HCT116 (cell line): ENCODE measurements around the gene FXYD4.

ENCODE experiments used
- ATF3 ChIP-seq: IDR thresholded peaks from 2 replicates; pipeline ENCODE4 v1.6.1; 2012
- CEBPB ChIP-seq: IDR thresholded peaks from 2 replicates; pipeline ENCODE4 v1.6.1; 2012; ENCODE audit warnings: low read depth
- CTCF ChIP-seq, 3 experiments: fragments of 200-600 bp in 1 of 3; sonication (generic) in 1 of 3; IDR thresholded peaks in 2 of 3; conservative IDR thresholded peaks in 1 of 3; 2 replicates each; pipeline ENCODE4 v1.5.1; 2012 to 2017; ENCODE audit warnings: low read depth in 2 of 3, low read length in 2 of 3, antibody characterized with exemption in 1 of 3, borderline replicate concordance in 1 of 3, control low read depth in 1 of 3, mild to moderate bottlenecking in 1 of 3, mixed read lengths in 1 of 3, mixed run types in 1 of 3, moderate library complexity in 1 of 3; ENCODE audit not compliant: insufficient read depth in 1 of 3
- EZH2 ChIP-seq: fragments of 200-600 bp; sonication (generic); IDR thresholded peaks from 2 replicates; pipeline ENCODE4 v1.6.1; 2017; ENCODE audit warnings: antibody characterized with exemption, mixed run types
- EZH2phosphoT487 ChIP-seq: fragments of 200-600 bp; IDR thresholded peaks from 2 replicates; pipeline ENCODE4 v1.6.1; 2018; ENCODE audit warnings: antibody characterized with exemption, borderline replicate concordance
- JUND ChIP-seq: IDR thresholded peaks from 2 replicates; pipeline ENCODE4 v1.6.1; 2012
- POLR2A ChIP-seq: IDR thresholded peaks from 2 replicates; pipeline ENCODE4 v1.7.0; 2011; ENCODE audit warnings: borderline replicate concordance; ENCODE audit not compliant: insufficient read depth, insufficient read length; ENCODE audit errors: extremely low read depth
- POLR2AphosphoS5 ChIP-seq: IDR thresholded peaks from 2 replicates; pipeline ENCODE4 v1.6.1; 2011; ENCODE audit warnings: mild to moderate bottlenecking, low read depth, low read length, moderate library complexity
- RAD21 ChIP-seq: IDR thresholded peaks from 2 replicates; pipeline ENCODE4 v1.6.1; 2012; ENCODE audit warnings: low read depth, mild to moderate bottlenecking
- SRF ChIP-seq: IDR thresholded peaks from 2 replicates; pipeline ENCODE4 v1.6.1; 2012; ENCODE audit warnings: low read depth
- TCF7L2 ChIP-seq: IDR thresholded peaks from 2 replicates; pipeline ENCODE4 v1.7.0; 2011; ENCODE audit warnings: borderline replicate concordance, inconsistent platforms; ENCODE audit not compliant: insufficient read depth, insufficient read length; ENCODE audit errors: extremely low read depth
- TF ChIP-seq, protein P1 (sequence below): IDR thresholded peaks from 2 replicates; pipeline ENCODE4 v1.6.1; 2012
- TF ChIP-seq, protein P2 (sequence below): IDR thresholded peaks from 2 replicates; pipeline ENCODE4 v1.6.1; 2012; ENCODE audit warnings: low read depth

DNA sequence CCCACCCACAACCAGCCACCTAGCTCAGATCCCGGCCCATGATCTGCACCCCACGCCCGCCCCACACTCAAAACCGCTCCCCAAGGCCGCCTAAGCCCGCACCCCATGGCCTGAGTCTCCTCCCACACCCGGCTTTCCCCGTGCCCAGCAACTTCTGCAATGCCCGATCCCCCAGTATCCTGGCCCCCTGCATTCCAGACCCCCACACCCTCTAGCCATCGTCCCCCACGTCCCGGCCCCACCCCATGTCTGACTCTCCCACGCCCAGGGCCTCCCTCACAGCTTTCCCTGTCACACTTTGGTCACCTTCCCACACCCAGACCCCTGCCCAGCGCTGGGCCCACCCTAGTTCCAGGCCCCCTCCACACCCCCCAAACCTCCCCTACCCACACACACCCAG lies 20.1 kb upstream of the FXYD4 start:
- no peak for TF ChIP-seq POLR2A
- TF ChIP-seq CEBPB = no peak
- TF ChIP-seq JUND = no peak
- TF ChIP-seq CTCF (IDR thresholded peaks at IDR 0.05 in 2 of 3, conservative IDR thresholded peaks at IDR 0.05 in 1 of 3; ENCODE audit: borderline replicate concordance in 1 of 3, insufficient read depth in 1 of 3, low read depth in 2 of 3, low read length in 2 of 3) = no peak
- TF ChIP-seq SRF = no peak
- TF ChIP-seq ATF3 = no peak
- no peak for TF ChIP-seq TCF7L2
- TF ChIP-seq, protein P1, sequence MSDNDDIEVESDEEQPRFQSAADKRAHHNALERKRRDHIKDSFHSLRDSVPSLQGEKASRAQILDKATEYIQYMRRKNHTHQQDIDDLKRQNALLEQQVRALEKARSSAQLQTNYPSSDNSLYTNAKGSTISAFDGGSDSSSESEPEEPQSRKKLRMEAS = no peak
- TF ChIP-seq EZH2 = no peak
- no peak for TF ChIP-seq POLR2AphosphoS5
- TF ChIP-seq EZH2phosphoT487 = no peak
- TF ChIP-seq RAD21 = no peak
- TF ChIP-seq, protein P2, sequence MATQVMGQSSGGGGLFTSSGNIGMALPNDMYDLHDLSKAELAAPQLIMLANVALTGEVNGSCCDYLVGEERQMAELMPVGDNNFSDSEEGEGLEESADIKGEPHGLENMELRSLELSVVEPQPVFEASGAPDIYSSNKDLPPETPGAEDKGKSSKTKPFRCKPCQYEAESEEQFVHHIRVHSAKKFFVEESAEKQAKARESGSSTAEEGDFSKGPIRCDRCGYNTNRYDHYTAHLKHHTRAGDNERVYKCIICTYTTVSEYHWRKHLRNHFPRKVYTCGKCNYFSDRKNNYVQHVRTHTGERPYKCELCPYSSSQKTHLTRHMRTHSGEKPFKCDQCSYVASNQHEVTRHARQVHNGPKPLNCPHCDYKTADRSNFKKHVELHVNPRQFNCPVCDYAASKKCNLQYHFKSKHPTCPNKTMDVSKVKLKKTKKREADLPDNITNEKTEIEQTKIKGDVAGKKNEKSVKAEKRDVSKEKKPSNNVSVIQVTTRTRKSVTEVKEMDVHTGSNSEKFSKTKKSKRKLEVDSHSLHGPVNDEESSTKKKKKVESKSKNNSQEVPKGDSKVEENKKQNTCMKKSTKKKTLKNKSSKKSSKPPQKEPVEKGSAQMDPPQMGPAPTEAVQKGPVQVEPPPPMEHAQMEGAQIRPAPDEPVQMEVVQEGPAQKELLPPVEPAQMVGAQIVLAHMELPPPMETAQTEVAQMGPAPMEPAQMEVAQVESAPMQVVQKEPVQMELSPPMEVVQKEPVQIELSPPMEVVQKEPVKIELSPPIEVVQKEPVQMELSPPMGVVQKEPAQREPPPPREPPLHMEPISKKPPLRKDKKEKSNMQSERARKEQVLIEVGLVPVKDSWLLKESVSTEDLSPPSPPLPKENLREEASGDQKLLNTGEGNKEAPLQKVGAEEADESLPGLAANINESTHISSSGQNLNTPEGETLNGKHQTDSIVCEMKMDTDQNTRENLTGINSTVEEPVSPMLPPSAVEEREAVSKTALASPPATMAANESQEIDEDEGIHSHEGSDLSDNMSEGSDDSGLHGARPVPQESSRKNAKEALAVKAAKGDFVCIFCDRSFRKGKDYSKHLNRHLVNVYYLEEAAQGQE = no peak
